HG02798 (cell line): Measurements from ENCODE around the gene ZBTB26.

ENCODE experiments used
- ATAC-seq: cut with Tn5 transposase; IDR thresholded peaks from one replicate; pipeline ENCODE4 v1.9.1; 2021; ENCODE audit warnings: mild to moderate bottlenecking; ENCODE audit not compliant: unreplicated experiment, poor library complexity

The ZBTB26 gene, protein sequence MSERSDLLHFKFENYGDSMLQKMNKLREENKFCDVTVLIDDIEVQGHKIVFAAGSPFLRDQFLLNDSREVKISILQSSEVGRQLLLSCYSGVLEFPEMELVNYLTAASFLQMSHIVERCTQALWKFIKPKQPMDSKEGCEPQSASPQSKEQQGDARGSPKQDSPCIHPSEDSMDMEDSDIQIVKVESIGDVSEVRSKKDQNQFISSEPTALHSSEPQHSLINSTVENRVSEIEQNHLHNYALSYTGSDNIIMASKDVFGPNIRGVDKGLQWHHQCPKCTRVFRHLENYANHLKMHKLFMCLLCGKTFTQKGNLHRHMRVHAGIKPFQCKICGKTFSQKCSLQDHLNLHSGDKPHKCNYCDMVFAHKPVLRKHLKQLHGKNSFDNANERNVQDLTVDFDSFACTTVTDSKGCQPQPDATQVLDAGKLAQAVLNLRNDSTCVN

DNA sequence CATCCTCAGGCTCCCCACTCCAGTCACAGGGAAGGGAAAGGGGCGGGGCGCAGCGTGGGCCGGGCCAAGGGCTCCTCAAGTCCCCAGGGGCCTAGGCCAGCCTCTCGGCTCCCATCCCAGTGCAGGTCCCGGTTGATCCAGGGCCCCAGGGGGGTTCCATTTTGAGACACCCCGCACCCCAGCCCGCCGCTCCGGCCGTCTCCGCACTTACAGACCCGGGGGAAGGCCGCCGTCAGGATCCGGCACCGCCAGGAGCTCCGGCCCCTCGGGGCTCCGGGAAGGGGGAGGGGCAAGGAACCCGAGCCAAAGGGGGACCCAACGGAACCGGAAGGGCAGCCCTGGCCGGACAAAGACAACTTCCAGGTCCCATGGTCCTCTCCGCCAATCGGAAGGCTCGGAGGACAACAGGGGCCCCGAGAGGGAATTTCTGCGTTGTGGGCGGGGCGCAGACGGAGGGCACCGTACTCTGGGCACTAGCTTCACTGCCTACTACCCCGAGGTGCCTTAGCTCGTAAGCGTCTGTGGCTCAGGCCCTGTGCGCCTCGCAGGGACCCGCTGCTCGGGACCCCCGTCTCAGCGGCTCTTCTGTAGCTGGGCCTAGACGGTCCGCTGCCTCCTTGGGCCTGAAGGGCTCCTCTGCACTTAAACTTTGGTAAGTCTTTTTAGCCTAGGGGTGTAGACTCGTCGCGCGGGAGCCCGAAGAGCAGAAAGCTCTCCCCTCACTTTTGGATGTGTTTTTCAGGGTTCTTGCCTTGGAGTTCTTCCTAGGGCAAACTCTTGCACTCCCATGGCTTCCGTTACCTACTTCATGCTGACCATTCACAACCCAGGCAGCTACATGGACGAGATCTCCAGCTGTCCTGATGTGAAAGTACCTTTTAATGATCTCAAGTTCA is at the start of gene ZBTB26:
Gene ZBTB26 (minus strand): TSS at position 287 of the 896 bp plus-strand sequence. CDS start 11,578 bp downstream, outside the sequence.
- peak; percentile 97 for ATAC-seq

DNA sequence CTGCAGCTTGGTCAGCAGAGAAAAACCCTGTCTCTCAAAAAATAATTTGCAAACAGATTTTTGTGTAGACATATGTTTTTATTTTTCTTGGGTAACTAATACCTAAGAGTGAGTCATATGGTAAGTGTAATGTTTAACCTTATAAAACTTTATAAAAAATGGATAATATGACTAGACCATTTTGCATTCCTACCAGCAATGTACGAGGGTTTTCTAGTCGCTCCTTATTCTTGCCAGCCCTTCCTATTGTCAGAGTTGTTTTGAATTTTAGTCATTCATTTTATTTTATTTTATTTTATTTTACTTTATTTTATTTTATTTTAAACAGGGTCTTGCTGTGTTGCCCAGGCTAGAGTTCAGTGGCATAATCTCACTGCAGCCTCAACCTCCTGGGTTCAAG is 47.3 kb upstream of the ZBTB26 start:
- no peak for ATAC-seq

DNA sequence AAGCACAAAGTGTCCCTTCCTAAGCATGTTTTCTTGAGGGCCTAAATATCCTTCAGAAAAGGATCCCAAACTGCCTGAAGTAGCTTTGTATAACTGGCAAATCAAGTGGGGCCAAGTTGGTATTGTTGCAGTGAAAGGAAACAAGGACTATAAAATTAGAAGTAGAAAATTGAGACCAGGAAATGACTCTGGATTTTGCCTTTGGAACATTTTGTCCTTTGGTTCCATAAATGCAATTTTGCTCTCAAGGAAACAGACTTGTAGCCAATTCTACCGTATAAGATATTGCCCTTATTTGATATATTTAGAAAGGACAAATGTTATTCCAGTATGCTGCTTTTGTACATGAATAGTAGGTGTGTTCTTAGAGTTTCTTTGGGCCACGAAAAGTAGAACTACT is 43.9 kb upstream of the ZBTB26 start:
- no peak for ATAC-seq

DNA sequence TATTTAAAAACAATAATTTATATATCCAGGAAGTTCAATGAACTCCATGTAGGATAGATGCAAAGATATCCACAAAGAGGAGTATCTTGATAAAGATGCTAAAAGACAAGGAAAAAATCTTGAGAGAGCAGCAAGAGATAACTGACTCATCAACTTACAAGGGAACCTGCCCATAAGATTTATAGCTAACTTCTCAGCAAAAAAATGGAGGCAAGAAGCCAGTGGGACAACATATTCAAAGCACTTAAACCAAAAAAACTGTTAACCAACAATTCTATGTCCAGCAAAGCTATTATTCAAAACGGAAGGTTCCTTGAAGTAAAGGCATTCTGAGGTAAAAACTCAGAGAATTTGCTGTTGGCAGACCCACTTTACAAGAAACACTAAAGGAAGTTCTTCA is 29.8 kb upstream of the ZBTB26 start:
- ATAC-seq = no peak

DNA sequence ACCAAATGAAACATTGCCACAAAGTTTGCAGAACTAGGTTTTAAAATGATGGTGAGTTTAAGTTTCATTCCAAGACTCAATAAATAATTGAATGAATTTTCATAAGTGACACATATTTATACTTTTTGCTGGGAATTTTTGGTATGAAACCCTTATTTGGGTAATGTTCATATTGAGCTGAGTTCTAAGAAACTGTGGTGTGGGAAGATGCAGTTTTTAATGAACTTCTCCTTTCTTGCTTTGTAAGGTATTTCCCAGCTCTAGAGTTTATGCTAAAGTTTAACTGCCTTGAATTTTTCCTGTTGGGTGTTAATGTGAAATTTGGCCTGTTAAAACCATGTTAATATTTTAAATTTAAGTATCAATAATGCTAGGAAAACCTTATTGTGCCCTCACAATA is 24.6 kb upstream of the ZBTB26 start:
- ATAC-seq = no peak

DNA sequence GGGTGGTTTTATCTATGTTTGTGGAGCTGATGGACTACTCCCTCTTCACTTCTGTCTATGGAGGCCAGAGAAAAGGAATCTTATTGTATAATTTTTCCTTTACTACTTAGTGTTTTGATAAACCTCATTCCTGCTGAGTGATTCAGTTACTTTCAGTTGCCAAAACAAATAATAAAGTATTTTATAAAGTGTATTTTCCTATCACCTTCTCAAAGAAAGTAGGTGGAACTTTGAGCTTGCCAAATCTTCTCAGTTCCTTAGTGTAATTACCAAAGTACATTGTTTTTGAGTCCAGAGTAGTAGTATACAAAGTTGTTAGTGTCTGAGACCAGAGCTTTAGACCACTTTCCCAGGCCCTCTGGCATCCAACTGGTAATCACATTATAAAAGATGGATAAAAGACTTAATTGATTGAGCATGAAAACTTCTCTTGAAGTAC is 23.0 kb upstream of the ZBTB26 start:
- no peak for ATAC-seq

DNA sequence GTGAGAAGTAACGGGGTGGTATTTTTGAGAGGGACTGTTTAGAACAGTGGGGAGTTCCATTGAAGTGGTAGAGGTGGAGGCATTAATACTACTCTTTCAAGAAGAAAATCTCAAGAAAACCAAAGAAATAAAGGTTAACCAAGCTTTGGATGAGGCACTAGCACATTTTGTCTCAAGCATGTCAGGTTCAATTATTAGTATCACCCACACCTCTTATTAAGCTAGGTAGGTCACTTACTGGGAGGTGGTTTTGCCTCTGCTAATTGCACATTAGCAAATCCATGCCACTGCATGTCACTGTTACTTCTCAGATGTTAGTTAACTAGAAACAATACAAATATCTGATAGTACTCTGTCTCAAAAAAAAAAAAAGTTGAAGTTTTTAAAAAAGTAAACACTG is 19.7 kb upstream of the ZBTB26 start:
- ATAC-seq = no peak

DNA sequence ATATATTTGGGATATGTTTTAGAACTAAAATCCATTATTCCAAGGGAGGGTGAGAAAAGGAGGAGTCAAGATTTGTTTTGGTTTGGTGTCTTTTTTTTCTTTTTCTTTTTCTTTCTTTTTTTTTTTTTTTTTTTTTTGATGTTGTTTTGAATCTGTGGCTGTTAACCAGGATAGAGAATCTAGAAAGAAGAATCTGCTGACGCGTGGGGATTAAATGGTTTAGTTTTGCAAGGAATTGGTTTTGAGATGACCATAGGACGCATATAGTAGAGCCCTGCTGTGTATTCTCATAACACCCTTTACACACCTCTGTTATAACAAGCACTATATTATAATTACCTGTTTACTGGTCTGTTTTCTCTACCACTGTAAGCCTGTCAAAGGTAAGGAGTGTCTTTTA is 19.0 kb upstream of the ZBTB26 start:
- ATAC-seq = no peak

DNA sequence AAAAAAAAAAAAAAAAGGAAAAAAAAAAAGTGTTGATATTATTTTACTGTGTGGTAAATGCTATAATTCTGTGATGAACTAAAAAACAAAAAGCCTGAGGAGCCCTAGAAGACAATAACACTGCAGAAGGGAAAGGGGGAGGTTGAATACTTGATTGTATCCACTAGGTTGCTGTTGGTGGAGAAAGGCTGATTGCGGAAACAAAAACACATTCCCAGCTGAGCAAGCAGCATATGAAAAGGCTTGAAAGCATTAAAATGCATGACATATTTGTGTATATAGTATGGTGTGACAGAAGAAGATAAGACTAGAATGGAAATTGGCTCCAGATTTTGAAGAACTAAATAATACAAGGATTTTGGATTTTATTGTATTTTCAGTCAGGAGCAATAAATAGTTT is 18.4 kb upstream of the ZBTB26 start:
- ATAC-seq = no peak

DNA sequence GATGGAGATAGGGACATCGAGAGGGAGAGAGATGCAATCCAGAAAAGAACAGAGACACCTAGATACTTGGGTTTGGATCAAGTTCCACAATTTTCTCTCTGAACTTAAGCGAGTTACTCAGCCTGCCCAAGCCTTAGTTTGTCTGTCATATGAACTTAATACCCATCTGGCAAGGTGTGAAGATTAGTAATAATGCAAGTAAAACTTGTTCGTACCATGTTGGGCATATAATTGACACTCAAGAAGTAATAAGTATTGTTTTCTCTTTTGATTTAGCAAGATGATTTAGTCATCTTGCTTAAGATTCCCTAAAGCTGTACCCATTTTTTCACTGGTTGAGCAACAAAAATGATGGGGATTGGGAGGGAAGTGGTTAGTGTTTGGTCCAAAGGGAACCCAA is 17.0 kb upstream of the ZBTB26 start:
- no peak for ATAC-seq

DNA sequence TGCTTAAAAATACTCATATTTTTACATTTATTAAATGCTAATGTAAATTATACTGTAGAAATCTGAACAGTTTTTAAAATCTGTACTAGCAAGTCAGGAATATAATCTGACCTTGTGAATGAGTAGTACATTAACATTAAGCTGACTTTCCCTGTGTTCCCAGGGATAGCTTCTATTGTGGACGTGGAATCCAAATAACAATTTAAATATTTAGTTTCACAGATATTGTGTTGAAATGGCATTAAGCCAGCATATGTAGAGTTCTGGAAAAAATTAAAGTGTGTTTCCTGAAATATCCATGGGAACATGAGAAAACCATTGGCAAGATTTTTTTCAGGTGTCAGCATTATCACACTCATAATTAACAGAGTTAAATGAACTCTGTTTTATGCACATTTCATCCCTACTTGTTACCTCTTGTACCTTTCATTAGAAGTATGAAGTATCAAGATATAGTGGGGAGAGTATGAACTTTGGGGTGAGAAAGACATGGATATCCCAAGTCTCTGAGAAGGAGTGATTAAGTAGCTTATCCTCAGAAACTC is 15.2 kb upstream of the ZBTB26 start:
- no peak for ATAC-seq

DNA sequence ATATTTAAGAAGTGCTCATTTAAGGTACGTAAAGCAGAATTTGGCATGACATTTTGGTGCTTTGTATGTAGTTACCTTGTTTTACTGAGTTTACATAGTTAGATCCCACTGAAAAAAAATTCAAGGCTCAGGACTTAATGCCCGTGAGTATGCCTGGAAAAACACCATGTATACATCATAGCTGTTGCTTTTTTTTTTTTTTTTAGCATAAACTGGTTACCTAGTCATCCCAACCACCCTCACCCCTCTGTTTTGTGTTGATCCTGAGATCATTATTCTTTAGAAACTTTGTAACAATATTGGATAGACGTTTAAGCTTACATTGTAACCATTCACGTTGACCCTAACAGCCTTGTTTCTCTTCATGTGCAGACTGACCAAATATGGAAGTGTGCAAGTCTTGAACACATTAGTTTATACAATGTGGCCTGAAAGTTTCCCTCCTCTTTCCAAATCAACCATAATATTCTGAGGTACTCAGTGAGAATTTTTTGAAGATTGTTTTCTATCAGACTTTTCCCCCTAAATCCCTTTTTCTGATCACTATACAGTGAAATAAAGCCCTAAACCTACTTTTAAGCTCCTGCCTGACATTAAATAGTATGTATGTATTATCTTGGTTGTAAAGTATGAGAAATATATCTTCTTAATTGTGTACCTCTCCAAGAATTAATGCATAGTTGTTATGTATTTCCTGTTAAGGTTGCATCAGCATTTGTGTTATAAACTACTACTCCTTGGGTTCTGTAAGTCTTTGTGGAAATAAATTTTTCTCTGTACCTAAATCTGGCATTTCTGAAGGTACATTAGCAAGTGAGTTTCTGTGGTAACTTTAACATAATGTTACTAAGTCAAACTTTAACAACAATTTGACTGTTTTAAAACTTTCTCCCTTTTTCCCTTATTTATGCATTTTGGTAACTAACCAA is 13.9 kb upstream of the ZBTB26 start:
- ATAC-seq = no peak

DNA sequence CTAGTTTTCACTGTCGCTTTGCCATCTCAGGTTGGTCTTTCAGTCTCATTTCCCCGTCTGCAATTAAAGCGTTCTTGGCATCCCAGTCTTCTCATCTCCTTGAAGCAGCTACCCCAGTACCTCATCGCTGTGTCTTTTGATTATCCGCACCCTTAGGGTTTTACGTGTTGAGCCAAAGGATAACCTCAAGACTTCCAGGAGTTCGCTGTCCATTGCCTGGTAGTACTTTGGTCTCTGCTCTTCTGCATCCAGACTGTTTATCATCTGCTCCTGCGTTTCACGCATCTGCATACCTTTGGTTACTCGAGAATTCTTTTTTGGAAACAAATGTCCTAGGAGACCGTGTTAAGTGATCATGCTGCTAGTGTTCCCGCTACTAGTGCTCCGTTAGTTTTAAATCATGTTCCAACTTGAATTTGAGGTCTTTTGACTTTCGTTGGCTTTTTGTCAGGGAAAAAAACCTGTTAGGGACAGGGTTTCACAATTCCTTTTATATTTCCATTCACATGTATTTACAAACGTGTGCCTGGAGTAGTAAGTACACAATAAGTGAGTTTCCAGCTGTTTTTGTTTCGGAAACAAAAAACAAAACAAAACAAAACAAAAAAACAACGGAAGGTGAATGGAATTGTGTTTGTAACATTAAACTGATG is 10.4 kb upstream of the ZBTB26 start:
- ATAC-seq = no peak

DNA sequence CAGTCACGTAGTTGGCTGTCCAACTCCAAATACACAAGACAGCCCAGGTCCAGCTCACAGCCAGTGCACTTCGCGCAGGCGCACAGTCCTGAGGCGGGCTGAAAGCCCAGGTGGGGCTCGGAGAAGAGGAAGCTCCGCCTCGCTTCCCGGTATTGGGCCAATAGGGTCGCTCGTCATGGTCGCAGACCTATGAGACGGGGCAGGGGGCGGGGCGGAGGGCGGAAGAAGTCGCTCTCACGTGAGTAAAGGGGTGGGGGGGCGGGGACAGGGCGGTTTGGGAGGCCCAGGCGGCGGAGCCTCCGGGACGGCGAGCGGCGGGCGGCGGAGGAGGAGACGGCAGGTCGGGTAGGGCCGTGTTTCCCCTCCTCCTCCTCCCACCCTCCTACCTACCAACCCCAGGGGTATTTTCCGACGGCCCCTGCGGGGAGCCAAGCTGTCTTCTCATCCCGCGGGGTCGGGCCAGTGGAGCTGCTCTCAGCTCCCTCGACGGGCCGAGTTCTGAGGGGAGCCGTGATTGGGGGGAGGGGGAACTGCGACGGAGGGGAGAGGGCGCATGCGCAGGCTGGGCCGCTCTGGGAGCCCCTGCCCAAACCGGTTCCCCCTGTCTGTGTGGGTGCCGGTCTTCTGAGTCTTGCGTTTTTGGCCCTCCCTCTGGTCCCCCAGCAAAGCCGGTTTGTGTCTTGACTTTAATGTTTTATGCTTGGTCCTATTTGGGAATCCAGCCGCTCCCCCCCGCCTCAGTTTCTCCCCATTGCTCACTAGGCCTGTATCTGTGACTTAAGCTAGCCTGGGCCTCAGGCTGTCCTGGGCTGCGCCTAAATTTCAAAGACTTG is 9.7 kb upstream of the ZBTB26 start, which contains the start of gene RABGAP1:
Gene RABGAP1 (plus strand): TSS at position 272 of the 833 bp plus-strand sequence. CDS start 16,040 bp downstream, outside the sequence.
- peak; percentile 99 for ATAC-seq

DNA sequence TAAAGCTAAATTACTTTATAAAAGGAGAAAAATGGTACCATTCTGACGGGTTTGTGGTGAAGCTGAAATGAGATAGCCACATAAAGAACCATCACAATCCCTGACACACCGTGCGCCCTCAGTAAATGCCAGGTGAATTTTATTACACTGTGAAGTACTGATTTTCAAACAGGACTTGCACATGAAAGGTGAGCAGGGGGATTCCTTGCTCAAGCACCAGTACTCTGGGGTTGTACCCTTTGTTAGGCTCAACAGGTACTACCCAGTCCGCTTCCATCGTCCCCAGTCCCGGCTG is 9.1 kb upstream of the ZBTB26 start:
- ATAC-seq = no peak

DNA sequence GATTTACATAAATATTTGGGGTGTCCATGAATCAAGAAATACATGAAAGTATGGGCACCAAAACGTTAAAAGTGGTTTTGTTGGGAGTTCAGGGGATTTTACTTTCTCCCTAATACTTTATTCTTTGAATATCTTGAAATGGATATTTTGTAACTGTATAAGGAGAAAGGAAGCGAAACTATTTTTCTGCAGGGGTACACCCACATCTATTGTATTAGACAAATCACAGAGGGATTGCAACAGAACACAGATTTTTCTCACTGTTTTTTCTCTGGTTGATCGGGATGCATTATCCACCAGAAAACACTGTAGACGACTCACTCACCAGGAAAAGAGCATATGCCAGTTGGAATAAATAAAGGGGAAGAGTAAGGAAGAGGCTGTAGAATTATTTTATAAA is 8.3 kb upstream of the ZBTB26 start:
- no peak for ATAC-seq

DNA sequence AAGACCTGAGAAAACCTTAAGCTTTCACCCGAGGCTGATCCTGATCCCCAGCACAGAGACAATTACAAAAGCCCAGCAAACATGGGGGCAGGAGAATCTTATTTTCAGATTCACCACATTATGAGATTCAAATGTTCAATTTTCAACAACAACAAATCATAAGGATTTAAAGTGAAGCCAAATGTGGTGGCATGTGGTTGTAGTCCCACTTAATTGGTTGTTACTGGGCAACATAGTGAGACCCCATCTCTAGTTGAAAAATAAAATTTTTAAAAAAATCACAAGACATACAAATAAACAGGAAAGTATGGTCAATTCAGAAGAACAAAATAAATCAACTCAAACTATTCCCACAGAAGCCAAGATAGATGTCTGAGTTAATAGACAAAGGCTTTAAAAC is 5.6 kb upstream of the ZBTB26 start:
- ATAC-seq = no peak

DNA sequence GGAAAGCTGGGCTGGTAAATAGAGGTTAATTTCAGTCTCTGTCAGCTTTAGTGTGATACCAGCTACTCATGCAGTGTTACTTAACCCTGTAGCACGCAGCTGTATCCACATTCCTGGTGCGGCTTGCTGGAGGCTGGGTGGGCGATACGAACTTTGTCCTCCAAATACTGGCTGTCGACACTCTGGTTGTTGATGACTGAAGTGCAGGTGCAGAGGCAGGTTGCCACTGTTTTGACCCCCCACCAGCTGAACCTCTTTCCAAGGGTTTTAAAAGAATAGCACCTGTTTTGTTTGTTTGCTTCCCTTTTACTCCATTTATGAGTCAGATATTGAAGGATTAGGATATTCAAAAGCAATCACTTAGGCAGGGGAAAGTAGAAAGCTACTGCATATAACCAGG is 5.2 kb upstream of the ZBTB26 start:
- no peak for ATAC-seq
